ENCODE data around the gene DUSP10.

DNA sequence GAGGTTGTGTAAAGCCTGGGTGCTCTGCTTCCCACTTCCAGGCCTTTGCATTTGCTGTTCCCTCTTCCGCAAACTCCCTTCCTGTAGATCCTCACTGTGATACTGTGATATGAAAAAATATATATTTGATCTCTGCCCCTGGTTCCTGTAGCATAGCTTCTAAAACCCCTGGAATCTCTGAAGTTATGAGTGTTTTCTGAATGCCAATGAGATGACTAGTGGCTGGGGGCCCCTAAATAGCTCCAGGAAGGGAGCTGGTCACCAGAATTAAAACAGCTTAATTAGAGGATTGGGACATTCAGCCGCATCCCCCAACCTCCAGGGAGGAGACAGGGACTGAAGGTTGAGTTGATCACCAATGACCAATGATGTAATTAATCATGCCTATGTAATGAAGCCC is 21.9 kb downstream of the DUSP10 start:
- TF ChIP-seq POLR2AphosphoS5 (IDR thresholded peaks at IDR 0.05) (no peak), EP300 (IDR thresholded peaks at IDR 0.05) (no peak), POLR2A (IDR thresholded peaks at IDR 0.05) (no peak)
- TF ChIP-seq, protein P1, sequence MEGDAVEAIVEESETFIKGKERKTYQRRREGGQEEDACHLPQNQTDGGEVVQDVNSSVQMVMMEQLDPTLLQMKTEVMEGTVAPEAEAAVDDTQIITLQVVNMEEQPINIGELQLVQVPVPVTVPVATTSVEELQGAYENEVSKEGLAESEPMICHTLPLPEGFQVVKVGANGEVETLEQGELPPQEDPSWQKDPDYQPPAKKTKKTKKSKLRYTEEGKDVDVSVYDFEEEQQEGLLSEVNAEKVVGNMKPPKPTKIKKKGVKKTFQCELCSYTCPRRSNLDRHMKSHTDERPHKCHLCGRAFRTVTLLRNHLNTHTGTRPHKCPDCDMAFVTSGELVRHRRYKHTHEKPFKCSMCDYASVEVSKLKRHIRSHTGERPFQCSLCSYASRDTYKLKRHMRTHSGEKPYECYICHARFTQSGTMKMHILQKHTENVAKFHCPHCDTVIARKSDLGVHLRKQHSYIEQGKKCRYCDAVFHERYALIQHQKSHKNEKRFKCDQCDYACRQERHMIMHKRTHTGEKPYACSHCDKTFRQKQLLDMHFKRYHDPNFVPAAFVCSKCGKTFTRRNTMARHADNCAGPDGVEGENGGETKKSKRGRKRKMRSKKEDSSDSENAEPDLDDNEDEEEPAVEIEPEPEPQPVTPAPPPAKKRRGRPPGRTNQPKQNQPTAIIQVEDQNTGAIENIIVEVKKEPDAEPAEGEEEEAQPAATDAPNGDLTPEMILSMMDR (IDR thresholded peaks at IDR 0.05): no peak

Measured in stomach (tissue), 4 donors.